Sigmoid colon (tissue), 7 donors: ENCODE results near the gene MTRF1. TPM values are rescaled to one million over a fixed set of nuclear protein-coding genes. Genes with fewer than 3 reads are reported as not detected.

Source experiments
- DNase-seq: peaks from one replicate; pipeline ENCODE4 v3.0.0-alpha.2; 2019
- H3K27ac ChIP-seq, 4 donors: fragments of 200-600 bp; sonication (generic); one replicate each; pipeline ENCODE4 v1.5.1; 2016 to 2019; ENCODE audit warnings: mild to moderate bottlenecking in 1 of 4
- H3K27me3 ChIP-seq, 3 donors: fragments of 200-600 bp; sonication (generic); one replicate each; pipeline ENCODE4 v1.5.1; 2019; ENCODE audit warnings: mild to moderate bottlenecking in 1 of 3
- H3K36me3 ChIP-seq, 4 donors: fragments of 200-600 bp; sonication (generic); one replicate each; pipeline ENCODE4 v1.5.1; 2016 to 2019
- H3K4me1 ChIP-seq, 4 donors: fragments of 200-600 bp; sonication (generic); one replicate each; pipeline ENCODE4 v1.5.1; 2017 to 2019
- H3K4me3 ChIP-seq, 4 donors: fragments of 200-600 bp; sonication (generic); one replicate each; pipeline ENCODE4 v1.5.1; 2017 to 2019; ENCODE audit warnings: mild to moderate bottlenecking in 2 of 4, moderate library complexity in 1 of 4
- H3K9me3 ChIP-seq, 4 donors: fragments of 200-600 bp in 3 of 4; sonication (generic) in 3 of 4; one replicate each; pipeline versions ENCODE4 v1.5.1 to v1.6.1; 2013 to 2019
- EP300 ChIP-seq, 4 donors: sonication (generic); formaldehyde crosslinking; IDR thresholded peaks; one replicate each; pipeline ENCODE4 v1.6.1; 2017; ENCODE audit warnings: antibody characterized with exemption in 4 of 4
- POLR2A ChIP-seq, 2 donors: fragments of 450-650 bp; IDR thresholded peaks; one replicate each; pipeline ENCODE4 v1.6.1; 2016; ENCODE audit warnings: antibody characterized with exemption in 2 of 2, mild to moderate bottlenecking in 2 of 2, moderate library complexity in 2 of 2
- POLR2AphosphoS5 ChIP-seq, 4 donors: sonication (generic); formaldehyde crosslinking; IDR thresholded peaks; one replicate each; pipeline ENCODE4 v1.6.1; 2017; ENCODE audit warnings: antibody characterized with exemption in 4 of 4
- whole genome bisulfite sequencing, 2 donors: extraction: QIAGEN DNeasy Blood & Tissue Kit; methylation state at CpG; one replicate each; pipeline ENCODE4 v1.1.7; 2013; 5-methylcytosine and 5-hydroxymethylcytosine counted together
- intact Hi-C: fragments of 100-400 bp; cut with DNase I; formaldehyde crosslinking; loops from one replicate; pipeline ENCODE4 v1.15.1; 2023
- polyA plus RNA-seq, 3 donors: library from polyadenylated mRNA; stranded (reverse); fragments of 200-250 nt; gene quantifications; one replicate each; pipeline ENCODE4 v1.2.3, GENCODE V29; 2013
- total RNA-seq, 4 donors: library from RNA; depleted of rRNA; stranded (reverse); fragments of >200 nt; gene quantifications; one replicate each; pipeline ENCODE4 v1.1.0, GENCODE V29; 2016
- TF ChIP-seq, protein P1 (sequence below), 4 experiments: fragments of 450-650 bp in 3 of 4; fragments of 200-600 bp in 1 of 4; IDR thresholded peaks; one replicate each; pipeline ENCODE4 v1.5.1; 2016 to 2019; ENCODE audit warnings: antibody characterized with exemption in 4 of 4, mild to moderate bottlenecking in 3 of 4, moderate library complexity in 2 of 4
- donor health status: healthy with polysubstance abuse.
- donor health status: Bipolar disorder and iron deficiency.
- donor health status: healthy.

MTRF1 gene
- total and polyA plus RNA-seq, 7 donors, result 9.0 to 19.9 (median 12.5) TPM

DNA sequence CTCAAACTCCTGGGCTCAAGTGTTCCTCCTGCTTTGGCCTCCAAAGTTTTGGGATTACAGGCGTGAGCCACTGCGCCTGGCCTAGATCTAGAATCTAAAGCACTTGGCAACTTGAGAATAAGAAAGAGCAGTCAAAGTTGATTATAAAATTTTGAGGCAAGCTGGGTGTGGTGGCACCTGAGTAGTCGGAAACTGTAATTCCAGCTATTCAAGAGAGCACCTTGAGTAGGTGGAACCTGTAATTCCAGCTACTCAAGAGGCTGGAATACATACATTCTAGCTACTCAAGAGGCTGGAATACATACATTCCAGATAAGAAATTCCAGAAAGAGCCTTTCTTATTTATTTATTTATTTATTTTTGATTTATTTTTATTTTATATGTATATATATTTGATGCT, 39.4 kb upstream of the MTRF1 start:
- TF ChIP-seq POLR2A (IDR thresholded peaks at IDR 0.05) (no peak), EP300 (IDR thresholded peaks at IDR 0.05) (no peak), POLR2AphosphoS5 (IDR thresholded peaks at IDR 0.05) (no peak)
- TF ChIP-seq, protein P1, sequence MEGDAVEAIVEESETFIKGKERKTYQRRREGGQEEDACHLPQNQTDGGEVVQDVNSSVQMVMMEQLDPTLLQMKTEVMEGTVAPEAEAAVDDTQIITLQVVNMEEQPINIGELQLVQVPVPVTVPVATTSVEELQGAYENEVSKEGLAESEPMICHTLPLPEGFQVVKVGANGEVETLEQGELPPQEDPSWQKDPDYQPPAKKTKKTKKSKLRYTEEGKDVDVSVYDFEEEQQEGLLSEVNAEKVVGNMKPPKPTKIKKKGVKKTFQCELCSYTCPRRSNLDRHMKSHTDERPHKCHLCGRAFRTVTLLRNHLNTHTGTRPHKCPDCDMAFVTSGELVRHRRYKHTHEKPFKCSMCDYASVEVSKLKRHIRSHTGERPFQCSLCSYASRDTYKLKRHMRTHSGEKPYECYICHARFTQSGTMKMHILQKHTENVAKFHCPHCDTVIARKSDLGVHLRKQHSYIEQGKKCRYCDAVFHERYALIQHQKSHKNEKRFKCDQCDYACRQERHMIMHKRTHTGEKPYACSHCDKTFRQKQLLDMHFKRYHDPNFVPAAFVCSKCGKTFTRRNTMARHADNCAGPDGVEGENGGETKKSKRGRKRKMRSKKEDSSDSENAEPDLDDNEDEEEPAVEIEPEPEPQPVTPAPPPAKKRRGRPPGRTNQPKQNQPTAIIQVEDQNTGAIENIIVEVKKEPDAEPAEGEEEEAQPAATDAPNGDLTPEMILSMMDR (IDR thresholded peaks at IDR 0.05), result no peak
- 93 to 95% methylated on average over 3 of the region's 3 CpGs for WGBS, 2 donors
- intact Hi-C loops, result no loop called here
- H3K4me3 ChIP-seq, result no peak overlapping the region
- no peak overlapping the region for H3K27ac ChIP-seq
- no peaks in the 10 kb centered on the region for H3K9me3 ChIP-seq
- no peak for DNase-seq
- H3K27me3 ChIP-seq, result no peaks in the 10 kb centered on the region
- no peaks in the 10 kb centered on the region for H3K36me3 ChIP-seq
- no peaks in the 10 kb centered on the region for H3K4me1 ChIP-seq

DNA sequence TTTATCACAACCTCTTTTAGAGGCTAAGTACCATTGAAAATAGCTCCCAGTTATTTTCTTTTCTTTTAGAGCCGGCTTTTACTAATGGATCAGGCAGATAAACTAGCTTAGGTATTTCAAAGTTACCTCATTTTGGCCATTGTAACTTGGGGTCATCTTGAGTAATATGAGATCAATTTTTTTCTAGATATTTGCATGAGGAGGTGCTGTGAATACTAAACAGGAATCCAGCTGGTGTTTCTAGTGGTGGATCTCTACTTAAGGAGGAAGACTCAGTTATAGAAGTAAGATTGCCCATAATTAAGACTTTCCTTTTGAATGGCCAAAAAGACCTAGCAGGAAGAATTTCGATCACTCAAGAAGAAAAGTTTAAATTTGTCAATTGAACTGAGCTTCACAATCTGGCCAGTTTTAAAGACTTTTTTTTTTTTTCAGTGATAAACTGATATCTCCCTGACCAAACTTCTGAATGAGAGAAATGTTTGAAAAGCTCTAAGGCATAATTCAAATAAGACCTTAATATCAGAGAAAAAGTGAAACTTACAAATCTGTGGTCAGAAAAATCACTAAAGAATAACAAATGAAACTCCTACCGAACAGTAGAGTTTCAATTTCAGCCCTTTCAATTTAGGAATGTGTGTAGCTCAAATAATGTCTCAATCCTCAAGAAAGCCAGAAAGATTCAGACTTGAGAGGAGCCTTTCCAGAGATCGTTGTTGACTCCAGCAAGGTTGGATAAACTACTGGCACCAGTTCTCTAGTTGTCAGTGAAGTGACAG, 36.1 kb upstream of the MTRF1 start:
- 87 to 93% methylated on average over 4 of the region's 4 CpGs for WGBS, 2 donors
- intact Hi-C loops, result no loop called here
- DNase-seq, result no peak

DNA sequence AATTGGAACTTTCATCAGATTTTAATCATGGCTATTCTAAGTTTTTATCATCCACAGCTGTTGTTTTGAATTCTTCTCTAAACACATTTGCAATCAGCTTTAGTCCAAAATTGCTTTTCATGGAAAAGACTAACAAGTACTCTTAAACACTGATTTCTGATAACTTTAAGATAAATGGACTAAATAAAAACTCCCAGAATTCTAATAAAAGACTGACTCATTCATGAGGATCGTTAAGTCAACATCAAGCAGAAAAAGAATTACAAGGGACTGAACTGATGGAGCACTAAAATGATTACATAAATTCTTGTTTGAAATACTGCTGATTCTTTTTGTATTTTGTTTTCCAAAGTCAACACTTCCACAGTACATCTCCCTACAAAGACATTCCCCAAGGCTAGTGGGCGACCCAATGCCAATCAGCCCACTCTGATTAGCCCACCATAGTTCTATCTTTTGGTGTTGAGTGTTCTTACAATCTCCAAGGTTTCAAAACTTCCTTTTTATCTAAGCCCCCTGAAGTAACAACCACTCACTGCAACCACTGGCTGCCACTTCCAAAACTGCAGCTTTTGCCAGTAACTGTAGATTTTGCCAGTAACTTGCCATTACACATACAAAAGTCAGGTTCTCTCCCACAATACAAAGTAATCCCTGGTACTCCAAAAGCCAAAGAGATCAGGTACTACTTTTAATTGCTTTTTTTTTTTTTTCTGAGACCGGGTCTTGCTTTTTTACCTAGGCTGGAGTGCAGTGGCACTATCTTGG, 33.7 kb upstream of the MTRF1 start:
- peaks cover 0 to 3% (median 0%) of the 10 kb centered on the region in 4 donors for H3K9me3 ChIP-seq
- no peaks in the 10 kb centered on the region for H3K36me3 ChIP-seq
- intact Hi-C loops, result no loop called here
- no peaks in the 10 kb centered on the region for H3K27me3 ChIP-seq
- DNase-seq, result no peak
- no peak for TF ChIP-seq EP300 (IDR thresholded peaks at IDR 0.05)
- TF ChIP-seq, protein P1 (IDR thresholded peaks at IDR 0.05), result no peak
- no peak for TF ChIP-seq POLR2AphosphoS5 (IDR thresholded peaks at IDR 0.05)
- no peak for TF ChIP-seq POLR2A (IDR thresholded peaks at IDR 0.05)
- no peaks in the 10 kb centered on the region for H3K4me1 ChIP-seq
- no peak overlapping the region for H3K27ac ChIP-seq
- 76 to 88% methylated on average over 3 of the region's 3 CpGs for WGBS, 2 donors
- no peak overlapping the region for H3K4me3 ChIP-seq

More for the DNA sequence above, 36.1 kb upstream of the MTRF1 start:
- Histone ChIP-seq H3K9me3 (no peaks in the 10 kb centered on the region), H3K36me3 (no peaks in the 10 kb centered on the region), H3K4me3 (no peak overlapping the region), H3K4me1 (no peaks in the 10 kb centered on the region), H3K27me3 (no peaks in the 10 kb centered on the region), H3K27ac (no peak overlapping the region)
- TF ChIP-seq POLR2A (IDR thresholded peaks at IDR 0.05) (no peak), POLR2AphosphoS5 (IDR thresholded peaks at IDR 0.05) (no peak), EP300 (IDR thresholded peaks at IDR 0.05) (no peak)
- TF ChIP-seq, protein P1 (IDR thresholded peaks at IDR 0.05), result no peak

DNA sequence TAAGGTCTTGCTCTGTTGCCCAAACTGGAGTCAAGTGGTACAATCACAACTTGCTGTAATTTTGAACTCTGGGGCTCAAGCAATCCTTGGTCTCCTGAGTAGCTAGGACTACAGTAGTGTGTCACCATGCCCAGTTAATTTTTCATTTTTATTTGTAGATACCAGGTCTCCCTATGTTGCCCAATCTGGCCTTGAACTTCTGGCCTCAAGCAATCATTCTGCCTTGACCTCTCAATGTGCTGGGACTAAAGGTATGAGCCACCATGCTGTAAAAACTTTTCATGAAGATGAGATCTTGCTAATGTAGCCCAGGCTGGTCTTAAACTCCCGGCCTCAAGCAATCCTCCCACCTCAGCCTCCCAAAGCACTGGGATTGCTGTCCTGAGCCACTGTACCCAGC, 32.6 kb upstream of the MTRF1 start:
- no peak overlapping the region for H3K4me3 ChIP-seq
- no peaks in the 10 kb centered on the region for H3K27me3 ChIP-seq
- TF ChIP-seq POLR2A (IDR thresholded peaks at IDR 0.05), result no peak
- TF ChIP-seq, protein P1 (IDR thresholded peaks at IDR 0.05), result no peak
- TF ChIP-seq POLR2AphosphoS5 (IDR thresholded peaks at IDR 0.05), result no peak
- TF ChIP-seq EP300 (IDR thresholded peaks at IDR 0.05), result no peak
- H3K27ac ChIP-seq, result no peak overlapping the region
- no peak for DNase-seq
- no peaks in the 10 kb centered on the region for H3K4me1 ChIP-seq
- WGBS, 2 donors, result 96 to 97% methylated on average over 1 of the region's 1 CpG
- no peaks in the 10 kb centered on the region for H3K36me3 ChIP-seq
- peaks cover 0 to 3% (median 0%) of the 10 kb centered on the region in 4 donors for H3K9me3 ChIP-seq
- intact Hi-C loops, result no loop called here
